T-cell (primary cell): ENCODE results near the gene BCL2. TPM values are rescaled to one million over a fixed set of nuclear protein-coding genes. Genes with fewer than 3 reads are reported as not detected.

Experiments
- ATAC-seq, 4 experiments: fragments of 200-7000 bp in 3 of 4; fragments of 150-1000 bp in 1 of 4; cut with Tn5 transposase; replicated peaks in 1 of 4; 1 replicate in 3 of 4; 2 replicates in 1 of 4; pipeline ENCODE4 v1.10.0; 2021; ENCODE audit warnings: moderate library complexity in 3 of 4, mild to moderate bottlenecking in 2 of 4, moderate number of reproducible peaks in 1 of 4
- CTCF ChIA-PET, 2 donors: fragments of 300-600 bp; sonication (Branson Sonifier 250); formaldehyde crosslinking; loops; one replicate each; lab custom pipeline; 2022; ENCODE audit warnings: antibody characterized with exemption in 2 of 2; lab: Charles Lee
- POLR2A ChIA-PET, 2 donors: fragments of 300-600 bp; sonication (Branson Sonifier 250); formaldehyde crosslinking; loops; one replicate each; lab custom pipeline; 2022; ENCODE audit warnings: antibody characterized with exemption in 2 of 2; lab: Charles Lee
- DNase-seq, 35 experiments: peaks; one replicate each; pipeline versions ENCODE4 v3.0.0 to v3.0.0-alpha.2; 2013 to 2023
- H3K27ac ChIP-seq: one replicate; pipeline ENCODE4 v1.5.1; 2013; ENCODE audit warnings: low read length
- H3K27me3 ChIP-seq, 2 experiments: replicated peaks in 1 of 2; 1 replicate in 1 of 2; 2 replicates in 1 of 2; pipeline versions ENCODE4 v1.6.1 to v1.7.0; 2013; ENCODE audit warnings: low read length in 1 of 2, mixed read lengths in 1 of 2; ENCODE audit not compliant: control insufficient read depth in 2 of 2, insufficient read depth in 2 of 2; ENCODE audit errors: extremely low read depth in 1 of 2
- H3K36me3 ChIP-seq, 2 donors: 1 replicate in 1 of 2; 2 replicates in 1 of 2; pipeline versions ENCODE4 v1.6.1 to v1.7.0; 2013; ENCODE audit warnings: low read length in 1 of 2; ENCODE audit not compliant: control insufficient read depth in 2 of 2, insufficient read depth in 1 of 2; ENCODE audit errors: extremely low read depth in 1 of 2
- H3K4me1 ChIP-seq, 2 experiments: 1 replicate in 1 of 2; 2 replicates in 1 of 2; pipeline versions ENCODE4 v1.6.1 to v1.7.0; 2013; ENCODE audit warnings: low read length in 2 of 2, mixed read lengths in 1 of 2; ENCODE audit not compliant: insufficient read depth in 2 of 2, control insufficient read depth in 1 of 2; ENCODE audit errors: extremely low read depth in 1 of 2
- H3K4me3 ChIP-seq, 2 donors: 1 replicate in 1 of 2; 2 replicates in 1 of 2; pipeline versions ENCODE4 v1.5.1 to v1.7.0; 2013; ENCODE audit warnings: mild to moderate bottlenecking in 2 of 2, low read length in 1 of 2, moderate library complexity in 1 of 2; ENCODE audit not compliant: control insufficient read depth in 1 of 2; ENCODE audit errors: extremely low read depth in 1 of 2
- H3K9me3 ChIP-seq: 2 replicates; pipeline ENCODE4 v1.7.0; 2013
- H3K27ac Mint-ChIP-seq, 2 donors: one replicate each; pipeline ENCODE4 v1.8.0; 2020 to 2021; ENCODE audit warnings: mild to moderate bottlenecking in 2 of 2, mixed read lengths in 2 of 2
- H3K27me3 Mint-ChIP-seq, 2 donors: one replicate each; pipeline ENCODE4 v1.8.0; 2021 to 2022; ENCODE audit warnings: mixed read lengths in 2 of 2
- H3K36me3 Mint-ChIP-seq: one replicate; pipeline ENCODE4 v1.8.0; 2021; ENCODE audit warnings: mixed read lengths
- H3K4me1 Mint-ChIP-seq, 3 donors: one replicate each; pipeline ENCODE4 v1.8.0; 2020 to 2022; ENCODE audit warnings: mixed read lengths in 3 of 3, mild to moderate bottlenecking in 1 of 3
- H3K4me3 Mint-ChIP-seq, 3 donors: one replicate each; pipeline ENCODE4 v1.8.0; 2020 to 2022; ENCODE audit warnings: mild to moderate bottlenecking in 3 of 3, mixed read lengths in 3 of 3, moderate library complexity in 3 of 3
- H3K9me3 Mint-ChIP-seq, 3 donors: one replicate each; pipeline ENCODE4 v1.8.0; 2020 to 2022; ENCODE audit warnings: mixed read lengths in 3 of 3
- WGBS: methylation state at CpG from one replicate; pipeline ENCODE4 v1.1.5; 2013; ENCODE audit warnings: missing lambda C conversion rate; ENCODE audit not compliant: insufficient coverage; 5-methylcytosine and 5-hydroxymethylcytosine counted together
- total RNA-seq, 35 experiments: library from RNA in 6 of 35; stranded (reverse) in 6 of 35; fragments of 120-200 nt in 1 of 35; gene quantifications; one replicate each; pipeline versions ENCODE4 v1.2.1 to v1.2.4 and lab custom pipeline; 2013 to 2026

The BCL2 gene
- total RNA-seq, 5 donors from 2014 or later (not counting 1 experiment from before 2014, with no cell fraction given), result 113 to 201 (median 123) TPM

DNA sequence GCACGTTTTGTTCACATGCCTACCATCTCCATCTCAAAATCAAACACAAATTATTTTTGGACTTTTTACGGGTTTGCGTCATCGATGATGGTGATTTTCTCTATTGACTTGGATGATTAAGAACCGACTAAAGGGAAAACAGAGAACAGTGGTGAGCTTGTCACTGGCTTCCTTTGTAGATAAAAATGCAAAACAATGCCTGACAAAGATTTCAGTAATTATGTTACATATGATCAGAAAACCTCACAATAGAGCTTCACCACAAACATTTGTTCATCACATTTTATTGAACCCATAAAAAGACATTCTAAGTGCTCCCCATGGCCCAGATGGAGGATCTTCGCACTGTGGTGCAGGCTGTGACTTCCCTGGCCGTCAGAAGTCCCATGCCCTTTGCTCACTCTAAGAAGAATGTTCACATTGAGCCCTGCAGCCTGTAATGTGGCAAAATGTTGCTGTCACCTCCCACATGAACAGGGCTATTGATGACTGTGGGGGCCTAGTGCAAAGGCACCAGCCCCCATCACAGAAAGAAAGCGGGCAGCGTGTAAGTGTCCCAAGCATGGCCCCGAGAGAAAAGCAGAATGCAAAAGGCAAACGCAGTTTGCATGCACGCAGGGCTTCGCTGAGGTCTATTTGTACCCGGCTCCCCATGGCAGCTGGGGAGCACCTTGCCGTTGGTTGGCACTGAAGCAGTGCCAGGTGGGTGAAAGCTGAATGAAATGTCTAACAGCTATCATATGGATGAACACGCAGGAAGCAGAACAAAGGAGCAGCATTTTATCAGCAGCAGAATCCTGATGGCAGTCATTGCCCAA, 60.6 kb downstream of the BCL2 start:
- H3K27me3 ChIP-seq, result no peaks in the 10 kb centered on the region
- ATAC-seq (peak in 3 of 4 experiments; percentile 27 to 38 (median 36)), DNase-seq (no peak)
- no peak overlapping the region for H3K27ac ChIP-seq
- peak overlapping the region in 1 of 3 donors; percentile 59 for H3K4me3 Mint-ChIP-seq
- peaks cover 5 to 6% of the 10 kb centered on the region in 2 donors for H3K36me3 ChIP-seq
- no peak overlapping the region for H3K4me3 ChIP-seq
- peaks cover 73 to 92% (median 86%) of the 10 kb centered on the region in 3 donors for H3K4me1 Mint-ChIP-seq
- ChIA-PET CTCF (no interaction called here), POLR2A (no interaction called here)
- peaks cover 71% of the 10 kb centered on the region for H3K36me3 Mint-ChIP-seq
- H3K4me1 ChIP-seq, result peaks cover under 1 to 22% of the 10 kb centered on the region in 2 experiments
- WGBS, result 84% methylated on average over 10 of the region's 16 CpGs
- H3K9me3 ChIP-seq, result no peaks in the 10 kb centered on the region
- peak overlapping the region; percentile 65 for H3K27ac Mint-ChIP-seq
- no peaks in the 10 kb centered on the region for H3K27me3 Mint-ChIP-seq
- H3K9me3 Mint-ChIP-seq, result no peaks in the 10 kb centered on the region

DNA sequence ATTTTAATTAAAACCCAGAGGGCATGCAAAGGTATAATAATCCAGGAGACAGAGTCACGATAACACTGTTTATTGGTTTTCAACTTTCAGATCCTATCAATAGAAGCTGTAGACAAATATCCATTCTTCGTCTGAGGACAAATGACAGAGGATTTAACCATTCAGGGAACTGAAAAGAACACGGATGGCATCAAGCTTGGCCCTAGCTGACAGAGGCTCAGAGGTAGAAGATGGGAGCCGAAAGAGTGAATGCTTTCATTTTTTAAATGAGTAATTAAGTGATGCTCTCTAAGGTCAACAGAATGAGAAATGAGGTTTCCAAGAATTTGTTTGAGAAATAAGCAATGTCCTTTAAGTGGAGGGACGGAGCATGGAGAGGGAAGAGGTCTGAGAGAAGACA, 62.1 kb downstream of the BCL2 start:
- peak overlapping the region; percentile 76 to 87 for H3K27ac Mint-ChIP-seq
- no peak for ATAC-seq

DNA sequence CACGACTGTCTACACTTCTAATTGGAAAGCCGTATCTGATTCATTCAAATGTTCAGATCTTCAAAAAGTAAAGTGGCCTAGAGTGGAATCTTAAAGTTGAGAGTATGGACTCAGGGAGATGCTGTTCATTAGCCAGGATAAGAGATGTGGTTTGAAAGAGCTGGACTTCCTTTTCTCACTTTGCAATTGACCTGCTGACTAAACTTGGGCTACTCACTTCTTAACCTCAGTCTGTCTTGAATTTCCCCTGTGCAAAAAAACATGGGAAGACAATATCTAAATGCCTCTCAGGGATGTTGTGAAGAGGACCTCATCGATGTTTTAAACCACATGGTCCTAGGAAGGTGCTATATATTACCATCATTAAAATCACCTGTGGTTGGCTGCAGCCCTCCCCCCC, 64.1 kb downstream of the BCL2 start:
- ChIA-PET POLR2A (no interaction called here), CTCF (interaction anchor here in 1 of 2 donors (0.6 kb wide), 1 partner anchor 125 kb away, joined by 7 read pairs; no protein-coding TSS in a partner anchor)
- Histone ChIP-seq H3K27me3 (no peaks in the 10 kb centered on the region), H3K9me3 (no peaks in the 10 kb centered on the region), H3K4me3 (no peak overlapping the region), H3K4me1 (peaks cover 4 to 20% of the 10 kb centered on the region in 2 experiments), H3K36me3 (peaks cover 5 to 6% of the 10 kb centered on the region in 2 donors), H3K27ac (no peak overlapping the region)
- ATAC-seq, result no peak
- Mint-ChIP-seq H3K4me3 (no peak overlapping the region), H3K27ac (peak overlapping the region; percentile 42 to 77), H3K9me3 (peaks cover 0 to 5% (median 4%) of the 10 kb centered on the region in 3 donors), H3K4me1 (peaks cover 77 to 86% (median 78%) of the 10 kb centered on the region in 3 donors), H3K36me3 (peaks cover 70% of the 10 kb centered on the region), H3K27me3 (no peaks in the 10 kb centered on the region)
- WGBS, result no CpG with 5 or more reads among the region's 3 CpGs
- DNase-seq, result no peak

More for the DNA sequence above, 62.1 kb downstream of the BCL2 start:
- Histone ChIP-seq H3K27ac (no peak overlapping the region), H3K4me3 (no peak overlapping the region), H3K36me3 (peaks cover 5 to 6% of the 10 kb centered on the region in 2 donors), H3K4me1 (peaks cover 3 to 20% of the 10 kb centered on the region in 2 experiments), H3K9me3 (no peaks in the 10 kb centered on the region), H3K27me3 (no peaks in the 10 kb centered on the region)
- Mint-ChIP-seq H3K36me3 (peaks cover 76% of the 10 kb centered on the region), H3K4me3 (peak overlapping the region; percentile 13 to 67 (median 21)), H3K4me1 (peaks cover 83 to 92% (median 87%) of the 10 kb centered on the region in 3 donors), H3K9me3 (peaks cover 0 to 3% (median 3%) of the 10 kb centered on the region in 3 donors), H3K27me3 (no peaks in the 10 kb centered on the region)
- CTCF ChIA-PET, result interaction anchor here in 1 of 2 donors (0.6 kb wide), 2 partner anchors 35 to 1048 kb away, joined by 3 to 7 read pairs; no protein-coding TSS in a partner anchor
- 61% methylated on average over 4 of the region's 5 CpGs for WGBS
- POLR2A ChIA-PET, result no interaction called here
- no peak for DNase-seq

DNA sequence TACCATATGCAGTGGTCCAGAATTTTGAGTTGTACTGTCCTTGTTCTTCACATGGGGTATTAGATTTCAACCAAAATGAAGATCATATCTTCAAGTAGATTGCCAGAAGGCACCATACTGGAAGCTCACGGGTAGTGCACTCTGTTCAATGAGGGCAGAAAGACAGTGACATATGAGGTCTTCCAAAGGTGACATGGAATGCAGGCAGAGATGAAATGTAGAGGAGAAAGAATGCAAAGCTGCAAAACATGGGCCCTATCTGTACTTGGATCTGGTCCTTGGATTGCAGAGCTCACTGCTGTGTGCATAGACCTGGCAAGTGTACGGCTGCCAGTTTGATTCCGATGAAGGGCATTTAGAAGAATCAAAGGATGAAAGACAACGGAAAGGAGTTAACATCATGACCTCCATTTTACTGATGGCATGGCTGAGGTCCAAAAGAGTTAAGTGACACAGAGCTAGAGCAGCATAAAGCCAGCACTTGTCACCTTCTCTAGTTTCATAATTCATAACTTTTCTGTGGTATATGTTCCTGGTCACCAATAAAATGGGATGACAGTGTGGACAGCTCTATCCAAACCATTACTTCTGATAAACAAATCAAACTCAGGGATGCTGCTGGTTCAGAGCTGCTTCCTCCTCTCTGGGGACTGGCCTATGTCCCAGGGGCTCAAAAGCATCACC, 64.7 kb downstream of the BCL2 start:
- ATAC-seq, result no peak
- peaks cover 68% of the 10 kb centered on the region for H3K36me3 Mint-ChIP-seq
- H3K4me1 ChIP-seq, result peaks cover 7 to 22% of the 10 kb centered on the region in 2 experiments
- 71% methylated on average over 1 of the region's 4 CpGs for WGBS
- H3K4me3 Mint-ChIP-seq, result no peak overlapping the region
- peaks cover 0 to 5% (median 4%) of the 10 kb centered on the region in 3 donors for H3K9me3 Mint-ChIP-seq
- peaks cover 77 to 86% (median 78%) of the 10 kb centered on the region in 3 donors for H3K4me1 Mint-ChIP-seq
- H3K9me3 ChIP-seq, result no peaks in the 10 kb centered on the region
- H3K36me3 ChIP-seq, result peaks cover 5 to 6% of the 10 kb centered on the region in 2 donors
- no peaks in the 10 kb centered on the region for H3K27me3 Mint-ChIP-seq
- ChIA-PET POLR2A (interaction anchor here in 1 of 2 donors (0.6 kb wide), 1 partner anchor 669 kb away, joined by 4 read pairs; no protein-coding TSS in a partner anchor), CTCF (interaction anchor here in 1 of 2 donors (0.6 kb wide), 1 partner anchor 126 kb away, joined by 7 read pairs; no protein-coding TSS in a partner anchor)
- no peaks in the 10 kb centered on the region for H3K27me3 ChIP-seq
- peak overlapping the region; percentile 77 to 80 for H3K27ac Mint-ChIP-seq
- H3K4me3 ChIP-seq, result no peak overlapping the region
- no peak for DNase-seq
- H3K27ac ChIP-seq, result no peak overlapping the region

DNA sequence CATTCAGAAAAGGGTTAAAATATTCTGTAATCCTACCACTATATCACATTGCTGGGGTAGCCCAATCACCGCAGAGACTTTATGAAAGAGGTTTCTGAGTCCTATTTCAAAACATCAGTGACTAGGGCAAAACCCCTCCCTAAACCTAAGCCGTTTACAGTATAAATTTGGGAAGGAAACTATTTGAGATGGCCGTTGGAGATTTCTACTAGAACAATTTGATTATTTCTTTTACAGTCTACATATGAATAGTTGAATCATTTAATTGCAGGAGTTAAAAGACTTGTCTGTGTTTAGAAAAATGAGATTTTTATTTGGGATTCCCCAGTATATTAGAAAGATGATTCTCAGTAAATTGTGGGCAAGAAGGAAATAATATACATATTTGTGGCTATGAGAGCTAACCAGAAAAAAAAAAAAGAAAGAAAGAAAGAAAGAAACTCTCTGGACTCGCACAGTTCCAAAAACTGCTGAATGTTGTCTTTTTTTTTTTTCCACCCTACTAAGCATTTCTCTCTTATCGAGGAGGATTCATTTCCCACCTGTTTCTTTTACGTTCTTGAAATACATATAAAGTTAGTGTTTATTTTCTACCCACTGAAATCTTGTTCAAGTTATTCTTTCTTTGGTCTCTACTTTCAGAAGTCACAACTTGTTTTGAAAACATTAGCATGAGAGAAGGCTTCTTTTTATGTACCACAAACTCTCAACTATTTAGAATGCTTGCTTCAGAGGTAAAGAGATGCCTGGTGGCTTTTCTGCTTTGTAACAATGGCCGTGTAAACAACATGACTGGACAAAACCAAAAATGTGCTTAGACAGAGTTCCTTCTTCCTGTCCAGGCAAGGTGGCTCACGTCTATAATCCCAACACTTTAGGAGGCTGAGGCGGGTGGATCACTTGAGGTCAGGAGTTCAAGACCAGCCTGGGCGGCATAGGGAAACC, 65.9 kb downstream of the BCL2 start:
- H3K4me1 Mint-ChIP-seq, result peaks cover 75 to 85% (median 76%) of the 10 kb centered on the region in 3 donors
- H3K27ac ChIP-seq, result no peak overlapping the region
- 33% methylated on average over 1 of the region's 10 CpGs for WGBS
- H3K36me3 ChIP-seq, result peaks cover 3 to 6% of the 10 kb centered on the region in 2 donors
- H3K9me3 ChIP-seq, result no peaks in the 10 kb centered on the region
- ATAC-seq, result no peak
- peak overlapping the region; percentile 79 to 81 for H3K27ac Mint-ChIP-seq
- H3K27me3 ChIP-seq, result no peaks in the 10 kb centered on the region
- ChIA-PET CTCF (interaction anchor here in 1 of 2 donors (0.6 kb wide), 1 partner anchor 709 kb away, joined by 3 read pairs; no protein-coding TSS in a partner anchor), POLR2A (no interaction called here)
- no peak overlapping the region for H3K4me3 ChIP-seq
- peak overlapping the region; percentile 13 to 49 (median 35) for H3K4me3 Mint-ChIP-seq
- peaks cover 62% of the 10 kb centered on the region for H3K36me3 Mint-ChIP-seq
- H3K4me1 ChIP-seq, result peaks cover 9 to 21% of the 10 kb centered on the region in 2 experiments
- no peak for DNase-seq
- H3K9me3 Mint-ChIP-seq, result peaks cover 0 to 5% (median 4%) of the 10 kb centered on the region in 3 donors
- H3K27me3 Mint-ChIP-seq, result no peaks in the 10 kb centered on the region
